ELR (cell line): Measurements from ENCODE around the gene MIA.
"Not testable (repeated sequence)": the region's sequence is repeated elsewhere in the genome, so short reads cannot be mapped to it uniquely, and the experiment has no call there.

Experiments used
- DNase-seq: peaks from one replicate; pipeline ENCODE4 v3.0.0-alpha.2; 2015; ENCODE audit warnings: low read depth

Gene MIA

DNA sequence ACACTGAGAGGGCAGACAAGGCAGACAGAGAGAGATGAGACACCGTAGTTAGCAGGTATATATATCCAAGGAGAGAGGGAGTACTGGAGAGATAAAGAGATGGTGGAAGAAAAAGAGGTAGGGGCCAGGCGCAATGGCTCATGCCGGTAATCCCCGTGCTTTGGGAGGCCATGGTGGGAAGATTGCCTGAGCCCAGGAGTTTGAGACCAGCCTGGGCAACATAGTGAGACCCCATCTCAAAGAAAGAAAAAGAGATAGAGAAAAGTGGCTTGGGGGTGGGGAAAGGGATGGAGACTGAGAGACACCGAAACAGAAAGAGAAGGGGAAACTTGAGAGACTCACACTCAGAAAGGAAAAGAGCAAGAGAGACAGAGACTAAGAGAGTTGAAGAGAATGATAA, 5.3 kb downstream of the MIA start:
- no peak for DNase-seq

DNA sequence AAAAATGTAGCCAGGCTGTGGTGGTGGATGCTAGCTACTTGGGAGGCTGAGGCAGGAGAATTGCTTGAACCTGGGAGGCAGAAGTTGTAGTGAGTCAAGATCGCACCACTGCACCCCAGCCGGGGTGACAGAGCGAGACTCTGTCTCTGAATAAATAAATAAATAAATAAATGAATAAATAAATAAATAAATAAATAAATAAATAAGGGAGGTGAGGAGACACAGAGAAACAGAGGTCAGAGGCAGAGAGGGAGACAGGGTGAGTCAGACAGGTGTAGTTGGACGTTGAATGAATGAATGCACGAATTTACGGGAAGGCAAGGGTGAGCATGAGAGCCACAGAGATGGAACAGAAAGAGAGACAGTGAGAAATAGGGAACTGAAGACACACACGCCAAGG, 5.8 kb downstream of the MIA start:
- DNase-seq = no peak

DNA sequence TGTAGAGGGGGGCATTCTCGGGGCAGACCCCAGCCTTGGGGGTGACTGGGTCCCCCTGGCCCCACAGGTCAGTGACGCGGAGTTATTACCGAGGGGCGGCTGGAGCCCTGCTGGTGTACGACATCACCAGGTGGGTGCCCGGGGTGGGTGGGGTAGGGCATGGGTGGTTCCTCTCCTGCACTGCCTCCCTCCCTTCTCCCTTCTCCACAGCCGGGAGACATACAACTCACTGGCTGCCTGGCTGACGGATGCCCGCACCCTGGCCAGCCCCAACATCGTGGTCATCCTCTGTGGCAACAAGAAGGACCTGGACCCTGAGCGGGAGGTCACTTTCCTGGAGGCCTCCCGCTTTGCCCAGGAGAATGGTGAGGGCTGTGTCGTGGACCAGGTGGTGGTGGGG, 8.4 kb downstream of the MIA start:
- no peak for DNase-seq

DNA sequence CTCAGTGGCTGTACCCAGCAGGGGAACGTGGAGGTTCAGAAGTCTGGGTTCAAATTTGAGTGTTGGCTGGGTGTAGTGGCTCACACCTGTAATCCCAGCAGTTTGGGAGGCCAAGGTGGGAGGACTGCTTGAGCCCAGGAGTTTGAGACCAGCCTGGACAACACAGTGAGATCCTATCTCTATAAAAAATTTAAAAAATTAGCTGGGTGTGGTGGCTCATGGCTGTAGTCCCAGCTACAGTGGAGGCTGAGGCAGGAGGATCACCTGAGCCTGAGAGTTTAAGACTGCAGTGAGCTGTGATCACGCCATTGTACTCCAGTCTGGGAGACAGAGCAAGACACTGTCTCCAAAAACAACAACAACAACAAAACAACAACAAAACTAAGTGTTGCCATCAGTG, 8.8 kb downstream of the MIA start:
- not testable (repeated sequence) for DNase-seq

DNA sequence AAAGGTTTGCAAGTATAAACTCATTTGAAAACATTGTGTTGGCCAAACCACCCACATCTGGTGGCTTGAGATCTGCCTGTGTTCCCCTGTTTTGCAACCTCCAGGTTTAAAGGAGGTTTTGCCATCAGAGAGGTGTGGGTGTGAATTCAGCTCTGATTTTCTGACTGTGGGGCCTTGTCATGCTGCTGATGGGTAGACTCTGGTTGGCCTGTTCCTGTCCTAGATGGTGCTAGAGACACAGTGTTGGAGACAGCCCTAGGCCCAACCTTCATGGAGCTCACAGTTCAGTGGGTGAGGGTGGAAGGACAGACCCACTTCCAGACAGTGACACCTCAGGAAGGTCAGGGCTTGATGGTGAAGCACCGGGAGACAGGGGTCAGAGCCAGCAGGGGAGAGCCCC, 10.2 kb downstream of the MIA start:
- no peak for DNase-seq

DNA sequence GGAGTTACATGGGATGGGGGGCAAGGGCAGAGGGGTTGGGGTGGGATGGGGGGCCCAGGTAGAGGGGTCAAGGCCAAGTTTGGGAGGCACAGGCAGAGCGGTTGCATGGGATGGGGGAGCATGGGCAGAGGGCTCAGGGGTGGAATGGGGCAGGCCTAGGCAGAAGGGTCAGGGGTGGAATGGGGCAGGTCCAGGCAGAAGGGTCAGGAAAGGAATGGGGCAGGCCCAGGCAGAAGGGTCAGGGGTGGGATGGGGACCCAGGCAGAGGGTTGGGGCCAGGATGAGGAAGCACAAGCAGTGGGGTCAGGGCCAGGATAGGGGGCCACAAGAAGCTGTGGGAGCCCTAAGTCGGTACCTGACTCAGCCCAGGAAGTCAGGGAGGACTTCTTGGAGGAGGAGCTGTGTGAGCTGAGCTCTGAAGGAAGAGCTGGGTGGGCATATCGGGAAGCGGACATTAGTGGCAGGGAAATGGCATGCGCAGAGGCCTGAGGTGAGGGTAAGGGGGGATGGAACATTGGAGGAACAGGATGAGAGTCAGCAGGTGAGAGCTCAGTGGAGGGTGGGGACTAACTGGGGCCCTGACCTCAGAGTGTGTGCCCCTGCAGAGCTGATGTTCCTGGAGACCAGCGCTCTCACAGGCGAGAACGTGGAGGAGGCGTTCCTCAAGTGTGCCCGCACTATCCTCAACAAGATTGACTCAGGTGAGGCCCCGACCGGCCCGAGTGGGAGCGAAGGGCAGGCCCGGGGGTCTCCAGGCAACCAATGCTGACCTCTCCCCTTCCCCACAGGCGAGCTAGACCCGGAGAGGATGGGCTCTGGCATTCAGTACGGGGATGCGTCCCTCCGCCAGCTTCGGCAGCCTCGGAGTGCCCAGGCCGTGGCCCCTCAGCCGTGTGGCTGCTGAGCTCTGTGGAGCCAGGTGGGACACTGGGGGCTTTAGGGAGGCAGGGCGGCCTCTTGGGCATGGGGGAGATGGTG, 11.0 kb downstream of the MIA start:
- DNase-seq = no peak

DNA sequence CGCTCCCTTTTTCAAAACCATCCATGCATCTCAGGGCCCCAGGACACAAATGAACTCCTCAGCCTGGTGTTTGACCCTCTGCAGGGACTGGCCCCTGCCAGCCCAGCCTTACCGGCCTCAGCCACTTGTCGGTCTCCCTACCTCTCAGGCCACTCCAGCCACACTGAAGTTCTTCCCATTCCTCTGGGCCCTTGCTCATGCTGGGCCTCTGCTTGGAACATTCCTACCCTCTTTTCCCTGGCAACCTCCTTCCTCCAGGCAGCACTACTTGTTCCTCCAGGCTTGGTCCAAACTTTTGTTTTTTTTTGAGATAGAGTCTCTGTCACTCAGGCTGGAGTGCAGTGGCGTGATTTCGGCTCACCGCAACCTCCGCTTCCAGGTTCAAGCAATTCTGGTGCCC, 16.0 kb downstream of the MIA start:
- no peak for DNase-seq

DNA sequence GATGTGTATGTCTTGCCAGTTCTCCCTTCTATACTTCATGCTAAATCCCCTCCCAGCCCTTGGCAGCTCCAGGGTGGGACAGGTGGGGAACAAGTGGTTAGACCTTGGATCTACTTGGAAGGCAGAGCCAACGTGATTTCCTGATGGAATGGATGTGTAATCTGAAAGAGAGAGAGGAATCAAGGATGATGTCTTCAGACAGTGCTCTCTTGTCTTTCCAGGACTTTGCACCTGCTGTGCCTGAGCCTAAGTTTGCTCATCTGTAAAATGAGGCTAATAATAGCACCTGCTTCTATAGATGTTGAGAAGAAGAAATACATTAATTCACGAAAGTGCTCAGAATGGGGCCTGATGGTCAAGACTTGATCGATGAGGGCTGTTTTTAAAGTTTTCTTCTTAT, 16.7 kb downstream of the MIA start:
- DNase-seq = no peak

DNA sequence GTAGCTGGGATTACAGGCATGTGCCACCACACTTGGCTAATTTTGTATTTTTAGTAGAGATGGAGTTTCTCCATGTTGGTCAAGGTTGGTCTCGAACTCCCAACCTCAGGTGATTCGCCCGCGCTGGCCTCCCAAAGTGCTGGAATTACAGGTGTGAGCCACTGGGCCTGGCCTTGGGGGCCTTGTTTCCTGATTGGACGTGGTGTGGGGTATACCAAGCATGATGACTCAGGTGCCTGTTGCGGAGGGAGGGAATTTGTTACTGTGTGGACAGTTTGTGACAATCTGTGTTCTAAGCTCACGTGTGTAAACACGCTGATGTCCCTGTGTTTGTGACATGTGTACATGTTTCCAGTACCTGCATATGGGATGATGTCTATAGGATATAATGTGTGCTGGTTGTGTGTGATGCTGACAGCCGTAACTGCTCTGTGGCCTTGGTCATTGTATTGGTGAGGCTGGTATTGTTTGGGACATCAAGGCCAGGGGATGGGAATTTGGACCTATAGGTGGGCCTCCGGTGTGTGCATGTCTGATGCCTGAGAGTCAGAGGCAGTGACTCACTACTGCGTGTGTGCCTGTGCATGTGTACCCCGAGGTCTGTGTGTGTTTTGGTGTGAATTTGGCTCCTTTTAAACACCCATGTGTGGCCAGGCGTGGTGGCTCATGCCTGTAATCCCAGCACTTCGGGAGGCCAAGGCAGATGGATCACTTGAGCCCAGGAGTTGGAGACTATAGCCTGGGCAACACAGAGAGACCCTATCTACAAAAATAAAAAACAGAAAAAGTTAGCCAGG, 22.0 kb downstream of the MIA start:
- no peak for DNase-seq

DNA sequence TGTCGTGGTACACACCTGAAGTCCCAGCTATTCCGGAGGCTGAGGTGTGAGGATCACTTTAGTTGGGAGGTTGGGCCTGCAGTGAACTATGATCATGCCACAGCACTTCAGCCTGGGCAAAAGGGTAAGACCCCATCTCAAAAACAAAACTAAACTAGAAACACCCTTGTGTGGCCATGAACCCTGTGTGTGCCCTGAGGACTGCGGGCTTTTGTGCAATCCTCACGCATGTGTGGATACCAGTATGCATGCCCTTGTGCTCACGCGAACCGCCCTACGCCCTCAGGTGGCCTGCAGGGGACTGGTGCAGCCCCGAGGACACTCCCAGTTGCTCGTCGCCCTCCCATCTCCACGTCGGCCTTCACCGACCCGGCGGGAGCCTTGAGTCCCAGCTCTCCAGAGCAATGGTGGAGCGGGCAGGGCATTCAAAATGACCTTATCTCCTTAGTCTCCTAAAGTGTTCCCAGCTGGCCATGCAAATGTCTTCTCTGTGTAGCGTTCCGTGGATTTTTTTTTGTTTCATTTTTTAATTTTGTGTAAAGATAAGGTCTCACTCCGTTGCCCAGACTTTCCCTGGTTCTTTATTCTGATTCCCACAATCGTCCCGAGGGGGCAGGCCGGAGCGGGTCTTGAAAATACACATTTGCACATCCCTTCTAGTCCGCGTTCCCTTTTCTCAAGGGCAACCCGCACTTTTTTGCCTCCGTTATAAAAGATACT, 22.8 kb downstream of the MIA start:
- peak; percentile 75 for DNase-seq

DNA sequence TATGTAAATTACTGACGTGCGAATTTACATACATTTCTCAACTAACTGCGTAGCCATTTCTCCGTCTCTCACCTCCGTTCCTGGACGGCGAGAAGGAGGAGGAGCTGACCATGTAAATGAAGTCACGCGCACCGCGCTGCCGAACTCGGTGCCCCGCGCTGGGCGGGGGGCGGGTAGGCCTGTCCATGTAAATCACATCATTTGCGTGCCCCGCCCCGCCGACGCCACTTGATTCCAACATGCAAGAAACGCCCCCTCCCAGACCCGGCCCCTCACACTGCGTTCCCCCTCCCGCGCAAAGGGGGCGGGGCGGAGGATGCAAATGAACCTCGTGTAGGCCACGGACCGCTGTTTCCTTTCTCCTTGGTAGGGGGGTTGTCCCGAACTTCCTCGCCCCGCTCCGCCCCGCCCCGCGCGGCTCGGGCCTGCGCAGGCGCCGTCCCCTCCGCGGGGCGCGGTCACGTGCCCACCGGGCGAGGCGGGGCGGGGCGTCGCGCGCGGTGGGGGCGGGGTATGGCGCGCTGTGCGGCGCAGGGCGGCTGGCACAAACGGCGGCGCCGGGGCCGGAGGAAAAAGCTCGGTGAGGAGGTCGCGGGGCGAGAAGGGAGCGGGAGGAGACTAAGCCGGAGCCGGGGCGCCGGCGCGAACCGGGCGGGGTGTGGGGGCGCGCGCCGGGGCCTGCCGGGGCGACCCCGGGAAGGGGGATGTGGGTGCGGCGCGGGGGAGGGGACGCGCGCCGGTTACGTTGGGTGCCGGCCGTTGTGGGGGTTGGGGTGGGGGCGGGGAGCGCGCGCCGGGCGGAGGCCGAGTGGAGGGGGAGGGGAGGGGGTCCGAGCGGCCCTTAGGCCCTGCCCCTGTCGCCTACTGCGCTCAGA, 23.6 kb downstream of the MIA start, which contains the start of gene EGLN2:
EGLN2 (plus strand) TSS at position 509 of the 875 bp plus-strand sequence. CDS start 1,382 bp downstream, outside the sequence.
- peak; percentile 99 for DNase-seq

DNA sequence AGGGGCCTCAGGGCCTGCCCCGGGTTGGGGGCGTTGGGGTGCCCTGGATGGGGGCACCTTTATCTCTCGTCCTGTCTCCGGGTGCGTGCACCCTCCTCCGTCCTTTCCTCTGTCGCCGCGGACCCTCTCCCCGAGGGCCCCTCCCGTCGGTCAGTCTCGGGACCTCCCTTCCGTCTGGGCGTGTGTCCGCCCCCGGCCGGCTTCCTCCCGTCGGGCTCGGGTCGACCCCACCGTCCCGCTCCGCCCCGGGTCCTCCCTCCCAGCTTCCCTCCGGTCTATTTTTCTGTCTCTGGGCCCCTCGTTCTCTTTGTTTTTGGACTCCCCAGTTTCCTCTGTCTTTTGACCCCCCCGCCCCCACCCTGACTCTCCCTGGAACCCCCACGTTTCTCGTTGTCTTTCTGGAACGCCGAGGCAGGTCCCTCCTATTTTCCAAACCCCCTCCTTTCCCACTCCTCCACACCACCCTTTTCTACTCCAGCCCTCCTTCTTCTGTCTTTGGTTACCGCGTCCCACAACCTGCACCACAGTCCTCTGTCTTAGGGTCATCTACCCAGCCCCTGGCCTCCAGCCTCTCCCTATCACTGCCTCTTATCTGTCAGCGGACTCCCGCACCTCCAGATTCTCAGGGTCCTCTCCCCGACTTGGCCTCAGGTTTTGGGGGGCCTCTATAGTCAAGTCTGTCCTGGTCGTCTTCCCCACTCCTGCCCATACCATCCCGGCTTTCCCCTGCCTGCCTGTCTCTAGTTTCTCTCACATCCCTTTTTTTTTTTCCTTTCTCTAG, 24.4 kb downstream of the MIA start:
- peak; percentile 52 for DNase-seq

DNA sequence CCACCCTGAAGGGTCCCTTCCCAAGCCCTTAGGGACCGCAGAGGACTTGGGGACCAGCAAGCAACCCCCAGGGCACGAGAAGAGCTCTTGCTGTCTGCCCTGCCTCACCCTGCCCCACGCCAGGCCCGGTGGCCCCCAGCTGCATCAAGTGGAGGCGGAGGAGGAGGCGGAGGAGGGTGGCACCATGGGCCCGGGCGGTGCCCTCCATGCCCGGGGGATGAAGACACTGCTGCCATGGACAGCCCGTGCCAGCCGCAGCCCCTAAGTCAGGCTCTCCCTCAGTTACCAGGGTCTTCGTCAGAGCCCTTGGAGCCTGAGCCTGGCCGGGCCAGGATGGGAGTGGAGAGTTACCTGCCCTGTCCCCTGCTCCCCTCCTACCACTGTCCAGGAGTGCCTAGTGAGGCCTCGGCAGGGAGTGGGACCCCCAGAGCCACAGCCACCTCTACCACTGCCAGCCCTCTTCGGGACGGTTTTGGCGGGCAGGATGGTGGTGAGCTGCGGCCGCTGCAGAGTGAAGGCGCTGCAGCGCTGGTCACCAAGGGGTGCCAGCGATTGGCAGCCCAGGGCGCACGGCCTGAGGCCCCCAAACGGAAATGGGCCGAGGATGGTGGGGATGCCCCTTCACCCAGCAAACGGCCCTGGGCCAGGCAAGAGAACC, 25.1 kb downstream of the MIA start:
- DNase-seq = no peak

DNA sequence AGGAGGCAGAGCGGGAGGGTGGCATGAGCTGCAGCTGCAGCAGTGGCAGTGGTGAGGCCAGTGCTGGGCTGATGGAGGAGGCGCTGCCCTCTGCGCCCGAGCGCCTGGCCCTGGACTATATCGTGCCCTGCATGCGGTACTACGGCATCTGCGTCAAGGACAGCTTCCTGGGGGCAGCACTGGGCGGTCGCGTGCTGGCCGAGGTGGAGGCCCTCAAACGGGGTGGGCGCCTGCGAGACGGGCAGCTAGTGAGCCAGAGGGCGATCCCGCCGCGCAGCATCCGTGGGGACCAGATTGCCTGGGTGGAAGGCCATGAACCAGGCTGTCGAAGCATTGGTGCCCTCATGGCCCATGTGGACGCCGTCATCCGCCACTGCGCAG, 25.7 kb downstream of the MIA start:
- no peak for DNase-seq

DNA sequence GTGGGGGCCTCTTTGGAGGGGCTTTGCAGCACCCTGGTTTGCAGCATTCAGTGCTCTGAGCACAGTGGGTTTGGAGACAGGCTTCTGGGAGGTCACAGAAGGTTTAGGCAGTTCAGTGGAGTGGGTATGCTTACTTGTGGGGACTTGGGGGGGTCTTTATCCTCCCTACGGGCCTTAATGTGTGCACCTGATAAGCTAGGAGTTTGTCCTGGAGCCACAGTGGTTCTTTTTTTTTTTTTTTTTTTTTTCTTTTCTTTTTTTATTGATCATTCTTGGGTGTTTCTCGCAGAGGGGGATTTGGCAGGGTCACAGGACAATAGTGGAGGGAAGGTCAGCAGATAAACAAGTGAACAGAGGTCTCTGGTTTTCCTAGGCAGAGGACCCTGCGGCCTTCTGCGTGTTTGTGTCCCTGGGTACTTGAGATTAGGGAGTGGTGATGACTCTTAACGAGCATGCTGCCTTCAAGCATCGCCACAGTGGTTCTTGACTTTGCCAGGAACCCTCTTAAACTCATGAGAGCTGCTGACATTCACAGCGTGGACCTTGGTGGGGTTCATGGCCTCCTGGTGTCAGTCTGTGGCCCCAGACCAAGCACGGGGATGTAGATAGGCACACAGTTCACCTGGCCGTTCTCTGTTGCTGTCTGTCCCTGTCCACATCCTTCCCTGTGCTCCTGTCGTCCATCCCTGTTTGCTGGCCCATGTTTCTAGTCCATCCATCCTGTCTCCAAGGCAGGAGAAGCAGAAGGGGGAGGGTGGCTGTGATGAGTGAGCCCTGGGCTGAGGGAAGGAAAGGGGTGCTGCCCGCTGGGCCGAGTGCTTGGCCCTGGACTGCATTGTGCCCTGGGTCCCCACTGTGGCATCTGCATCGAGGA, 26.3 kb downstream of the MIA start:
- DNase-seq = no peak

DNA sequence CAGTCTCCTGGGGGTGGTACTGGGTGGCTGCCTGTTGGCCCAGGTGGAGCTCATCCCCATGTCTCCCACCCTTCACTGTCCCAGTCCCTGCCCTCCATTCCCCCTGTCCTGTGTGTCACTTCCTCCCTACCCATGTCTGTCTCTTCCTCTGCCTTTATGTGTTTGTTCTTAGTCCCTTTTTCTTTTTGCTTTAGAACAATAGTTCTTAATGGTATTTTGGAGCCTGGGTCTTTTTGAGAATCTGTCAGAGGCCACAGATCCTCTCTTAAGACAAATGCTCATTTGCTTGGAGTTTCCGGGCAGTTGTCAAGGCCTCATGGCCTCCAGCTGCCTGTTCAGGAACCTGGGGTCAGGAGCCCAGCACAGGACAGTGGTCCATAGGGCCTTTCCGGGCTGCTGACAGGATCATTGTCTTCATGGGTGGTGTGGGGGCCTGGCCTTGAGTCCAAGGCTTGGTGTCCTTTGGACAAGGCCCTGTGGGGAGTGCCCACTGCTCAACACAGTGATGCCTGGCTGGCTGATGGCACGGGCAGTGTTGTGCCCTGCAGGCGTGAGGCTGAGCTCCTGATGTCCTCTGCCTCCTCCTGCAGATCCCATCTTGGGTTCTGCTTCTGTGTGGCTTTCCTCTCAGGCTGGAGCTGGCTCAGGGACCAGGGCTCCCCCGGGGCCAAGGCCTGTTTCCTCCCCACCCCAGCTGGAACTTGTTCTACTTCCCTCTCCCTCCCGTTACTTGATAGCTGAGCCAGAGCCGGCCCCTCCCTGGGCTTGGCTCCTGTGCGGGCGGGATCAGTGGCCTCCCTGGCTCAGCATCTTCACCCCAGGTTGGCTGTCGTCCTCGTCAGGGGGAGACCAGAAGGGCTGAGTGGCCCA, 27.2 kb downstream of the MIA start:
- DNase-seq = no peak

DNA sequence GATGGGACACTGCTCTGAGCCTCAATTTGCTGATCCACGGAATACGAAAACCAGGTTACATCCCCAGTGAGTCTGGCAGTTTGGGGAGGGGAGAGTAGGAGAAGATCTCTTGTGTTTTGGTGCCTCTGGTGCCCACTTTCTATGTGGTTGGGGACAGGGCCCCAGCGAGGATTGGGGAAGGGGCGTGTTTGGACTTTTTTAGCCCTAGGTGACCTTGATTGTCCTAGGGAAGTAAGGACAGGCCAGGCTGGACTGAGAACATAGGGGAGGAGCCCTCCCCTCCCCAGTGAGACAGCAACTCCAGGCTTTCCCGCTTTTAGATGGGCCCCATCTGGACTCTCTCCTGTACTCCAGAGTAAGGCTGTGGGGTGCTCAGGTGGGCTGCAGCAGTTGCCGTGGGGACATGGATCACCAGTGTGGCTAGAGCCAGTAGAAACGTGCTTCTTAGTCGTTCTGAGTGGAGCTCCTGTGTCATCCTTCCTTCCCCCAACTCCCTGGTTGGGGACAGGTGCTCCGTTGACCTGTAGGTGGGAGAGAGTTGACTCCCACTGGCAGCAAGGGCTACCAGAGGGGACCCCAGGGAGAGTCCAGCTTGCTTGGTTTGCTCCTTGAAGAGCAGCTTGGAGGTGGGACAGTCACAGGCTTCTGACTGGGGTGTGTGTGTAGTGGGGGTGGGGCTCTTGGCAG, 28.0 kb downstream of the MIA start:
- no peak for DNase-seq
